ENCODE data around the gene PACRG.

DNA sequence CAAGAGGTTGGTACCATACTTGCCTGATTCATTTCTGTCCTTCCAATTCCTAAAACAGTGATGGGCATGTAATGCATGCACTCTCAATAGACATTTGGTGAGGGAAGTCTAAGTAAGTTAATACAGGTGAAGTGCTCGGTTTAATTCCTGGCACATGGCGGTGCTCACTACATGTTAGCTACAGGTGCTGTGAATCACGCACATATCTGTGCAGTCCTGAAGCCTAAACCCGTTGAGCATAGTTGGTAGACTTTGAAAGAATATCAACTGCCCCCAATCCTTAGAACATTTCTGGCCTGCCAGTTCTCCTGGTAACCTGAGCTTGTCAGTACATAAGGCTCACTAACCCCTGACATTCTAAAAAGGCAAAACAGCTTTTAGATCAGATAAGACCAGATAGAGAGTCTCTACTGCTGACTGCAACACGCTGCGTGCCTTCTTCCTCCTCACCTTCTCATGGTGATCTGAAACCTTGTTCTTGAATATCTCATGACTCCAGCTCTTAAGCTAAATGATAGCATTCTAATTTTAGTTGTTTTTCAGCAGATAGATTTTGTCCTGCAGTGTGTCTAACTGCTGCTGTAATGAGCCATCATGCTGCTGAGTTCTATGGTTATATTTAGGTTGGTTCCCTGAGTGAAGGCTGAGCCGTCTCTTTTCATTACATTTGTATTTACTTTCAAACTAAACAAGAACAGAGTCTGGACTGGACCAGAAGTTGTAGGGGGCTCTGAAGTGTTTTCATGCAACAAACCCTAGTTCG, 358.3 kb downstream of the PACRG start:
- TF ChIP-seq, protein P1, sequence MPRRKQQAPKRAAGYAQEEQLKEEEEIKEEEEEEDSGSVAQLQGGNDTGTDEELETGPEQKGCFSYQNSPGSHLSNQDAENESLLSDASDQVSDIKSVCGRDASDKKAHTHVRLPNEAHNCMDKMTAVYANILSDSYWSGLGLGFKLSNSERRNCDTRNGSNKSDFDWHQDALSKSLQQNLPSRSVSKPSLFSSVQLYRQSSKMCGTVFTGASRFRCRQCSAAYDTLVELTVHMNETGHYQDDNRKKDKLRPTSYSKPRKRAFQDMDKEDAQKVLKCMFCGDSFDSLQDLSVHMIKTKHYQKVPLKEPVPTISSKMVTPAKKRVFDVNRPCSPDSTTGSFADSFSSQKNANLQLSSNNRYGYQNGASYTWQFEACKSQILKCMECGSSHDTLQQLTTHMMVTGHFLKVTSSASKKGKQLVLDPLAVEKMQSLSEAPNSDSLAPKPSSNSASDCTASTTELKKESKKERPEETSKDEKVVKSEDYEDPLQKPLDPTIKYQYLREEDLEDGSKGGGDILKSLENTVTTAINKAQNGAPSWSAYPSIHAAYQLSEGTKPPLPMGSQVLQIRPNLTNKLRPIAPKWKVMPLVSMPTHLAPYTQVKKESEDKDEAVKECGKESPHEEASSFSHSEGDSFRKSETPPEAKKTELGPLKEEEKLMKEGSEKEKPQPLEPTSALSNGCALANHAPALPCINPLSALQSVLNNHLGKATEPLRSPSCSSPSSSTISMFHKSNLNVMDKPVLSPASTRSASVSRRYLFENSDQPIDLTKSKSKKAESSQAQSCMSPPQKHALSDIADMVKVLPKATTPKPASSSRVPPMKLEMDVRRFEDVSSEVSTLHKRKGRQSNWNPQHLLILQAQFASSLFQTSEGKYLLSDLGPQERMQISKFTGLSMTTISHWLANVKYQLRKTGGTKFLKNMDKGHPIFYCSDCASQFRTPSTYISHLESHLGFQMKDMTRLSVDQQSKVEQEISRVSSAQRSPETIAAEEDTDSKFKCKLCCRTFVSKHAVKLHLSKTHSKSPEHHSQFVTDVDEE (CRISPR knock-in tag; IDR thresholded peaks at IDR 0.05) = no peak
- TF ChIP-seq RARB (CRISPR knock-in tag; IDR thresholded peaks at IDR 0.05) (no peak), OSR1 (CRISPR knock-in tag; IDR thresholded peaks at IDR 0.05) (no peak), TCF4 (CRISPR knock-in tag; IDR thresholded peaks at IDR 0.05; ENCODE audit: borderline replicate concordance) (no peak), TOX (CRISPR knock-in tag; IDR thresholded peaks at IDR 0.05; ENCODE audit: borderline replicate concordance) (no peak), ZFP30 (CRISPR knock-in tag; IDR thresholded peaks at IDR 0.05) (no peak), CSDC2 (CRISPR knock-in tag; IDR thresholded peaks at IDR 0.05) (no peak), ARNTL (CRISPR knock-in tag; IDR thresholded peaks at IDR 0.05; ENCODE audit: borderline replicate concordance, low read depth) (no peak), GLIS3 (CRISPR knock-in tag; IDR thresholded peaks at IDR 0.05) (no peak), ZFP3 (CRISPR knock-in tag; IDR thresholded peaks at IDR 0.05) (no peak)
- TF ChIP-seq, protein P2, sequence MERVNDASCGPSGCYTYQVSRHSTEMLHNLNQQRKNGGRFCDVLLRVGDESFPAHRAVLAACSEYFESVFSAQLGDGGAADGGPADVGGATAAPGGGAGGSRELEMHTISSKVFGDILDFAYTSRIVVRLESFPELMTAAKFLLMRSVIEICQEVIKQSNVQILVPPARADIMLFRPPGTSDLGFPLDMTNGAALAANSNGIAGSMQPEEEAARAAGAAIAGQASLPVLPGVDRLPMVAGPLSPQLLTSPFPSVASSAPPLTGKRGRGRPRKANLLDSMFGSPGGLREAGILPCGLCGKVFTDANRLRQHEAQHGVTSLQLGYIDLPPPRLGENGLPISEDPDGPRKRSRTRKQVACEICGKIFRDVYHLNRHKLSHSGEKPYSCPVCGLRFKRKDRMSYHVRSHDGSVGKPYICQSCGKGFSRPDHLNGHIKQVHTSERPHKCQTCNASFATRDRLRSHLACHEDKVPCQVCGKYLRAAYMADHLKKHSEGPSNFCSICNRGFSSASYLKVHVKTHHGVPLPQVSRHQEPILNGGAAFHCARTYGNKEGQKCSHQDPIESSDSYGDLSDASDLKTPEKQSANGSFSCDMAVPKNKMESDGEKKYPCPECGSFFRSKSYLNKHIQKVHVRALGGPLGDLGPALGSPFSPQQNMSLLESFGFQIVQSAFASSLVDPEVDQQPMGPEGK (CRISPR knock-in tag; IDR thresholded peaks at IDR 0.05; ENCODE audit: borderline replicate concordance) = no peak
- TF ChIP-seq, protein P3, sequence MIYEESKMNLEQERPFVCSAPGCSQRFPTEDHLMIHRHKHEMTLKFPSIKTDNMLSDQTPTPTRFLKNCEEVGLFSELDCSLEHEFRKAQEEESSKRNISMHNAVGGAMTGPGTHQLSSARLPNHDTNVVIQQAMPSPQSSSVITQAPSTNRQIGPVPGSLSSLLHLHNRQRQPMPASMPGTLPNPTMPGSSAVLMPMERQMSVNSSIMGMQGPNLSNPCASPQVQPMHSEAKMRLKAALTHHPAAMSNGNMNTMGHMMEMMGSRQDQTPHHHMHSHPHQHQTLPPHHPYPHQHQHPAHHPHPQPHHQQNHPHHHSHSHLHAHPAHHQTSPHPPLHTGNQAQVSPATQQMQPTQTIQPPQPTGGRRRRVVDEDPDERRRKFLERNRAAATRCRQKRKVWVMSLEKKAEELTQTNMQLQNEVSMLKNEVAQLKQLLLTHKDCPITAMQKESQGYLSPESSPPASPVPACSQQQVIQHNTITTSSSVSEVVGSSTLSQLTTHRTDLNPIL (CRISPR knock-in tag; IDR thresholded peaks at IDR 0.05; ENCODE audit: low read depth) = no peak
